Loucy (cell line): ENCODE data around the gene DISC1.

Experiments used
- H2AFZ ChIP-seq: fragments of 200-600 bp; sonication (generic); 2 replicates; pipeline ENCODE4 v1.6.0; 2016; ENCODE audit warnings: antibody characterized with exemption, mild to moderate bottlenecking, low read length, moderate library complexity
- H3F3A ChIP-seq: fragments of 200-600 bp; 2 replicates; pipeline ENCODE4 v1.6.0; 2016; ENCODE audit warnings: antibody characterized with exemption, low read depth, mild to moderate bottlenecking
- H3K27me3 ChIP-seq: fragments of 200-600 bp; sonication (generic); 2 replicates; pipeline ENCODE4 v1.6.1; 2014; ENCODE audit warnings: low read length, mild to moderate bottlenecking; ENCODE audit not compliant: insufficient read depth, poor library complexity, severe bottlenecking
- H3K36me3 ChIP-seq: fragments of 200-600 bp; sonication (generic); 2 replicates; pipeline ENCODE4 v1.6.1; 2016; ENCODE audit warnings: low read length; ENCODE audit not compliant: insufficient read depth
- H3K4me1 ChIP-seq: fragments of 200-600 bp; sonication (generic); 2 replicates; pipeline ENCODE4 v1.5.1; 2014; ENCODE audit warnings: low read length, mild to moderate bottlenecking; ENCODE audit not compliant: insufficient read depth, poor library complexity, severe bottlenecking
- H3K4me2 ChIP-seq: fragments of 200-600 bp; sonication (generic); 2 replicates; pipeline ENCODE4 v1.6.0; 2014; ENCODE audit warnings: antibody characterized with exemption, low read length, low read depth, mild to moderate bottlenecking; ENCODE audit not compliant: poor library complexity, severe bottlenecking
- H3K4me3 ChIP-seq: fragments of 200-600 bp; sonication (generic); 2 replicates; pipeline ENCODE4 v1.5.1; 2014; ENCODE audit warnings: low read length, mild to moderate bottlenecking, mixed read lengths; ENCODE audit not compliant: poor library complexity, severe bottlenecking
- H3K79me2 ChIP-seq: fragments of 200-600 bp; sonication (generic); 2 replicates; pipeline ENCODE4 v1.6.1; 2014; ENCODE audit warnings: low read length; ENCODE audit not compliant: insufficient read depth
- H3K9ac ChIP-seq: fragments of 200-600 bp; sonication (generic); 2 replicates; pipeline ENCODE4 v1.6.0; 2014; ENCODE audit warnings: mild to moderate bottlenecking, low read depth, low read length, moderate library complexity; ENCODE audit not compliant: poor library complexity, severe bottlenecking
- H3K9me2 ChIP-seq: fragments of 200-600 bp; sonication (generic); replicated peaks from 2 replicates; pipeline ENCODE4 v1.6.1; 2016; ENCODE audit warnings: low read depth, low read length, mixed read lengths
- H3K9me3 ChIP-seq: fragments of 200-600 bp; sonication (generic); 2 replicates; pipeline ENCODE4 v1.6.1; 2014; ENCODE audit warnings: mild to moderate bottlenecking, antibody characterized with exemption, low read length, low read depth; ENCODE audit not compliant: insufficient read depth
- H4K20me1 ChIP-seq: fragments of 200-600 bp; sonication (generic); 2 replicates; pipeline ENCODE4 v1.6.0; 2014; ENCODE audit warnings: antibody characterized with exemption, low read length, mild to moderate bottlenecking; ENCODE audit not compliant: insufficient read depth, poor library complexity, severe bottlenecking
- EZH2phosphoT487 ChIP-seq: fragments of 200-600 bp; IDR thresholded peaks from 2 replicates; pipeline ENCODE4 v1.6.1; 2018; ENCODE audit warnings: antibody characterized with exemption, mild to moderate bottlenecking, moderate library complexity, borderline replicate concordance
- TF ChIP-seq, protein P1 (sequence below): fragments of 200-600 bp; sonication (generic); conservative IDR thresholded peaks from 2 replicates; pipeline ENCODE4 v1.5.1; 2014; ENCODE audit warnings: mild to moderate bottlenecking, antibody characterized with exemption, low read length

DISC1 gene

DNA sequence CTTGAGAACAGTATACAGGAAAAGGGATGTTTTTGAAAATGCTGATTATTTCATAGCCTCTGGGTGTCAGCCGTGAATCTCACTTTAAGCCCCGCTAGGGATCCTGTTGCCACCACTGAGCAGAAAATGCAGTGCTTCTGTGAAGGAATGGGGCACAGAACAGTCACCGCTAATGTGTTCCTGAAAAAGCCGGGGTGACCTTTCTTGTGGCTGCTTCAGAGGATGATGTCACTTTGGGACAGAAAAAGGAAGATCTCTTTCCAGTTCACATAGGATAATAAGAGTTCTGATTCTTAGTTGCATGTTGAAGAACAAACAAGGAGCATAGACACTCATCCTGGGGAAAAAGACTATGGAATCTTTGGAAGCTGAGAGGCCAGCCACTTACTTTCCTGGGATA, 349.6 kb downstream of the DISC1 start:
- H3K9ac ChIP-seq = no peak overlapping the region
- H3K4me3 ChIP-seq = no peak overlapping the region
- H3K79me2 ChIP-seq = no peaks in the 10 kb centered on the region
- no peak overlapping the region for H3K4me2 ChIP-seq
- H3F3A ChIP-seq = no peaks in the 10 kb centered on the region
- peaks cover 9% of the 10 kb centered on the region for H3K4me1 ChIP-seq
- no peaks in the 10 kb centered on the region for H4K20me1 ChIP-seq
- no peaks in the 10 kb centered on the region for H3K9me2 ChIP-seq
- no peaks in the 10 kb centered on the region; the same call in 1 of the 2 replicates for H3K36me3 ChIP-seq
- no peaks in the 10 kb centered on the region for H3K27me3 ChIP-seq
- TF ChIP-seq, protein P1, sequence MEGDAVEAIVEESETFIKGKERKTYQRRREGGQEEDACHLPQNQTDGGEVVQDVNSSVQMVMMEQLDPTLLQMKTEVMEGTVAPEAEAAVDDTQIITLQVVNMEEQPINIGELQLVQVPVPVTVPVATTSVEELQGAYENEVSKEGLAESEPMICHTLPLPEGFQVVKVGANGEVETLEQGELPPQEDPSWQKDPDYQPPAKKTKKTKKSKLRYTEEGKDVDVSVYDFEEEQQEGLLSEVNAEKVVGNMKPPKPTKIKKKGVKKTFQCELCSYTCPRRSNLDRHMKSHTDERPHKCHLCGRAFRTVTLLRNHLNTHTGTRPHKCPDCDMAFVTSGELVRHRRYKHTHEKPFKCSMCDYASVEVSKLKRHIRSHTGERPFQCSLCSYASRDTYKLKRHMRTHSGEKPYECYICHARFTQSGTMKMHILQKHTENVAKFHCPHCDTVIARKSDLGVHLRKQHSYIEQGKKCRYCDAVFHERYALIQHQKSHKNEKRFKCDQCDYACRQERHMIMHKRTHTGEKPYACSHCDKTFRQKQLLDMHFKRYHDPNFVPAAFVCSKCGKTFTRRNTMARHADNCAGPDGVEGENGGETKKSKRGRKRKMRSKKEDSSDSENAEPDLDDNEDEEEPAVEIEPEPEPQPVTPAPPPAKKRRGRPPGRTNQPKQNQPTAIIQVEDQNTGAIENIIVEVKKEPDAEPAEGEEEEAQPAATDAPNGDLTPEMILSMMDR = no peak
- TF ChIP-seq EZH2phosphoT487 = no peak
- no peak overlapping the region for H2AFZ ChIP-seq
- no peaks in the 10 kb centered on the region for H3K9me3 ChIP-seq

DNA sequence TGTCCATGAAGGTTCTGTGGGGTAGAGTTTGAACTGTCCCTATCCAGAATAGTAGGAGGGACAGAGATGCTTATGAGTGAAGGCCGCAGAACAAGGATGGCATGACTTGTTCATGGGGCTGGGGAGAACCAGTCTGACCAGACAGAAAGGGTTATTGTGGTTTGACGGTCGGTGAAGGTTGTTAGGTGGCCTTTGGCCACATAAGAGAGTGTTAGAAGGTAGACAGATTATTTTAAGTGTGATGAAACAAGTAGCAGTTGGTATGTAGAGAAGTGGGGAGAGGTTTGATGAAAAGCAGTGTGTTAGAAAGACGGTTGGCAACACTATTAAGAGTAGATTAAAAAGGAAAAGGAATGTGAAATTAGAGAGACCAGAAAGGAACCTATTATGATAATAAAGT, 355.1 kb downstream of the DISC1 start:
- H3K9ac ChIP-seq = no peak overlapping the region
- no peaks in the 10 kb centered on the region for H3K4me1 ChIP-seq
- H3K4me3 ChIP-seq = no peak overlapping the region
- H3K4me2 ChIP-seq = no peak overlapping the region
- H3K9me2 ChIP-seq = no peaks in the 10 kb centered on the region
- no peak for TF ChIP-seq EZH2phosphoT487
- TF ChIP-seq, protein P1 = no peak
- no peaks in the 10 kb centered on the region for H3K27me3 ChIP-seq
- no peaks in the 10 kb centered on the region for H3K79me2 ChIP-seq
- H4K20me1 ChIP-seq = no peaks in the 10 kb centered on the region
- H2AFZ ChIP-seq = no peak overlapping the region
- no peaks in the 10 kb centered on the region for H3F3A ChIP-seq
- H3K36me3 ChIP-seq = no peaks in the 10 kb centered on the region; the same call in 1 of the 2 replicates
- H3K9me3 ChIP-seq = no peaks in the 10 kb centered on the region

DNA sequence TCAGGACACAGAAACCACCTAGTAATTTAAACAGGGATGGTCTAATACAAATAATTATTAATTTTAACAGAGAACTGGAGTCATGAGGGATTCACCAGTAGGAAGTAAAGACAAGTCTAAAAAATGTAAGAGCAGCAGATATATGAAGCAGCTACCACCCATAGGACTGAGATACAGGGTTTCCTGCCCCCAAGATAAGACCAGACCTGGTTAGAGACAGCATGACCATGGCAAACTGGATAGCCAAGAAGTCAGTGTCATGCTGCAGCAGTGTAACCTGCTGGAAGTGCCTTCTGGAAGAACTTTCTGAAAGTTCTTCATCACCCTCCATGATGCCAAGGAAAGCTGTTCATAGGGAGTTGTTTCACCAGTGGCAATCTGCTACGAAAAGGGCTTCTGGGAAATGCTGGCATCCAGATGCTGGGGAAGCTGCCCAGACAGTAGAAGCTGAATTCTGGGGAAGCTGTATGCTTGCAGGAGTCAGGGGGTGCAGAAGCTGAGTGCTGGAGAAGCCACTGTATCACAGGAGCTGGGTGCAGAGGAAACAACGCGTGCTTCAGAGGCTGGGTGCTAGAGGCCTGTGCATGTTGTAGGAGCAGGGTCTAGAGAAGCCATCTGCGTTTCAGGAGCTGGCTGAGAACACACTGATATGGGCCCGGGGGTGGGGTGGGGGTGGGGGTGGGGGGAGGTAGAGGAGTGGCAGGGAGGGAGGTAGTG, 356.4 kb downstream of the DISC1 start:
- H3K9me3 ChIP-seq = no peaks in the 10 kb centered on the region

More for the DNA sequence above, 356.4 kb downstream of the DISC1 start:
- Histone ChIP-seq H4K20me1 (no peaks in the 10 kb centered on the region), H3K36me3 (no peaks in the 10 kb centered on the region), H3K9ac (no peak overlapping the region), H3F3A (no peaks in the 10 kb centered on the region), H3K27me3 (no peaks in the 10 kb centered on the region), H2AFZ (no peak overlapping the region), H3K9me2 (no peaks in the 10 kb centered on the region), H3K4me1 (no peaks in the 10 kb centered on the region), H3K4me2 (no peak overlapping the region), H3K79me2 (no peaks in the 10 kb centered on the region), H3K4me3 (no peak overlapping the region)
- TF ChIP-seq EZH2phosphoT487 = no peak
- TF ChIP-seq, protein P1 = no peak
